ENCODE data around the gene FGB. TPM values are rescaled to one million over a fixed set of nuclear protein-coding genes. Genes with fewer than 3 reads are reported as not detected.
A peak's percentile ranks its signal among the peaks of the same experiment; 100 is the strongest.

FGB gene
- total and polyA plus RNA-seq, 2 of the 13 experiments (the other 11 are each of a cell fraction or from before 2014, with no cell fraction given), result 226 to 784 TPM

DNA sequence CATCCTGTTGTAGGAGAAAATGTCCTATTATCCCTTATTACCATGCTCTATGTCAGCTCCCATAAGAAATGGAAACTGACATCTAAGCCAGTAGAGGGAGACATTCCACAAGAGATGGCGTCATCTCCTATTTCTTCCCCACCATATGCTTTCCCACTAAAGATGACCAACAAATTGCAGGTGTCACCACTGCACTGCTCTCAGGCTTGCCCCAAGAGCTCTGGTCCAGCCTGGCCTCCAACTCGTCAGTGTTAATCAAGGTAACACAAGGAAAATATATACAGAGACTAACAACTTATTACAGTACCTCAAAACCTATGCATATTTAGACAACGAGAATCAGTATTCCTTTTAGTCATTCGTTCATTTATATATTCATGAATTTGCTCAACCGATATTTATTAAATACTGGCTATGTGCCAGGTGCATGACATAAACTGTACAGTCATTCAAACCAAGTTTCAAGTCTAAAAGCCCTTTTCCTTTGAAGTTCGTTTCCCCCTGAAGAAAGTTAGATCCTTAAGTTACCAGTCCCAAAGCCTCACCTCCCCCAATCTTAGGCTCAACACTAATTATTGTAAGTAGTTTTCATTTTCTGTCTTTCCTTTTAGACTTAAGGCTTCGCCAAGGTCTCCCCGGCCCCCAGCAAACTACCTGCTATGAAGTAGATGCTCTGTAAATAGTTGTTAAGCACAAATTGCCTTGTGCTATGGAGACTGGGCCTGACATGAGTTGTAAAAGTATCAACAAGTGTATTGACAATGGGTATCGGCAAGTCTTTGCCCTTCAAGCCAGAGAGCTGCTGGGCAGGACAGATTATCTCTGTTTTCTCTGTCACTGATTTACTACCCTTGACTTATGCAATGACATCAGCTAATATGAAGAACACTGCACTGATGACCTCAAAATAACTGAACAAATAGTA lies 3.1 kb upstream of the FGB start (continued):
- TF ChIP-seq, protein P1, sequence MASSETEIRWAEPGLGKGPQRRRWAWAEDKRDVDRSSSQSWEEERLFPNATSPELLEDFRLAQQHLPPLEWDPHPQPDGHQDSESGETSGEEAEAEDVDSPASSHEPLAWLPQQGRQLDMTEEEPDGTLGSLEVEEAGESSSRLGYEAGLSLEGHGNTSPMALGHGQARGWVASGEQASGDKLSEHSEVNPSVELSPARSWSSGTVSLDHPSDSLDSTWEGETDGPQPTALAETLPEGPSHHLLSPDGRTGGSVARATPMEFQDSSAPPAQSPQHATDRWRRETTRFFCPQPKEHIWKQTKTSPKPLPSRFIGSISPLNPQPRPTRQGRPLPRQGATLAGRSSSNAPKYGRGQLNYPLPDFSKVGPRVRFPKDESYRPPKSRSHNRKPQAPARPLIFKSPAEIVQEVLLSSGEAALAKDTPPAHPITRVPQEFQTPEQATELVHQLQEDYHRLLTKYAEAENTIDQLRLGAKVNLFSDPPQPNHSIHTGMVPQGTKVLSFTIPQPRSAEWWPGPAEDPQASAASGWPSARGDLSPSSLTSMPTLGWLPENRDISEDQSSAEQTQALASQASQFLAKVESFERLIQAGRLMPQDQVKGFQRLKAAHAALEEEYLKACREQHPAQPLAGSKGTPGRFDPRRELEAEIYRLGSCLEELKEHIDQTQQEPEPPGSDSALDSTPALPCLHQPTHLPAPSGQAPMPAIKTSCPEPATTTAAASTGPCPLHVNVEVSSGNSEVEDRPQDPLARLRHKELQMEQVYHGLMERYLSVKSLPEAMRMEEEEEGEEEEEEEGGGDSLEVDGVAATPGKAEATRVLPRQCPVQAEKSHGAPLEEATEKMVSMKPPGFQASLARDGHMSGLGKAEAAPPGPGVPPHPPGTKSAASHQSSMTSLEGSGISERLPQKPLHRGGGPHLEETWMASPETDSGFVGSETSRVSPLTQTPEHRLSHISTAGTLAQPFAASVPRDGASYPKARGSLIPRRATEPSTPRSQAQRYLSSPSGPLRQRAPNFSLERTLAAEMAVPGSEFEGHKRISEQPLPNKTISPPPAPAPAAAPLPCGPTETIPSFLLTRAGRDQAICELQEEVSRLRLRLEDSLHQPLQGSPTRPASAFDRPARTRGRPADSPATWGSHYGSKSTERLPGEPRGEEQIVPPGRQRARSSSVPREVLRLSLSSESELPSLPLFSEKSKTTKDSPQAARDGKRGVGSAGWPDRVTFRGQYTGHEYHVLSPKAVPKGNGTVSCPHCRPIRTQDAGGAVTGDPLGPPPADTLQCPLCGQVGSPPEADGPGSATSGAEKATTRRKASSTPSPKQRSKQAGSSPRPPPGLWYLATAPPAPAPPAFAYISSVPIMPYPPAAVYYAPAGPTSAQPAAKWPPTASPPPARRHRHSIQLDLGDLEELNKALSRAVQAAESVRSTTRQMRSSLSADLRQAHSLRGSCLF (CRISPR knock-in tag; IDR thresholded peaks at IDR 0.05; ENCODE audit: borderline replicate concordance), result no peak
- no peak for TF ChIP-seq ZBTB7A (CRISPR knock-in tag; IDR thresholded peaks at IDR 0.05)
- TF ChIP-seq ZNF121 (CRISPR knock-in tag; IDR thresholded peaks at IDR 0.05), result peak; percentile 64; the same call in 1 of the 2 replicates
- no peak for TF ChIP-seq IKZF1 (IDR thresholded peaks at IDR 0.05)
- TF ChIP-seq, protein P2, sequence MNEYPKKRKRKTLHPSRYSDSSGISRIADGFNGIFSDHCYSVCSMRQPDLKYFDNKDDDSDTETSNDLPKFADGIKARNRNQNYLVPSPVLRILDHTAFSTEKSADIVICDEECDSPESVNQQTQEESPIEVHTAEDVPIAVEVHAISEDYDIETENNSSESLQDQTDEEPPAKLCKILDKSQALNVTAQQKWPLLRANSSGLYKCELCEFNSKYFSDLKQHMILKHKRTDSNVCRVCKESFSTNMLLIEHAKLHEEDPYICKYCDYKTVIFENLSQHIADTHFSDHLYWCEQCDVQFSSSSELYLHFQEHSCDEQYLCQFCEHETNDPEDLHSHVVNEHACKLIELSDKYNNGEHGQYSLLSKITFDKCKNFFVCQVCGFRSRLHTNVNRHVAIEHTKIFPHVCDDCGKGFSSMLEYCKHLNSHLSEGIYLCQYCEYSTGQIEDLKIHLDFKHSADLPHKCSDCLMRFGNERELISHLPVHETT (CRISPR knock-in tag; conservative IDR thresholded peaks at IDR 0.05), result peak; percentile 50; the same call in 1 of the 2 replicates
- no peak for TF ChIP-seq SMAD9 (CRISPR knock-in tag; IDR thresholded peaks at IDR 0.05)
- no peak; the same call in 1 of the 2 replicates for TF ChIP-seq PRMT3 (CRISPR knock-in tag; IDR thresholded peaks at IDR 0.05; ENCODE audit: borderline replicate concordance, low read depth)
- TF ChIP-seq CCDC6 (CRISPR knock-in tag; IDR thresholded peaks at IDR 0.05), result no peak; the same call in 1 of the 2 replicates
- TF ChIP-seq ZNF30 (CRISPR knock-in tag; IDR thresholded peaks at IDR 0.05), result no peak
- no peak for TF ChIP-seq SMAD1 (CRISPR knock-in tag; IDR thresholded peaks at IDR 0.05; ENCODE audit: borderline replicate concordance, low read depth)
- TF ChIP-seq ZFP90 (CRISPR knock-in tag; IDR thresholded peaks at IDR 0.05; ENCODE audit: borderline replicate concordance), result no peak; the same call in 1 of the 2 replicates
- peak; percentile 70 for TF ChIP-seq FOXA1 (IDR thresholded peaks at IDR 0.05)
- TF ChIP-seq FOXA1 (CRISPR knock-in tag; IDR thresholded peaks at IDR 0.05), result peak; percentile 97
- 0 out of 2 replicates have a peak, but pooled peaks have one; percentile 29 for TF ChIP-seq IRX3 (CRISPR knock-in tag; IDR thresholded peaks at IDR 0.05; ENCODE audit: borderline replicate concordance, low read depth)
- peak; percentile 95 for TF ChIP-seq NR2F6 (IDR thresholded peaks at IDR 0.05)
- TF ChIP-seq NR2F6 (CRISPR knock-in tag; IDR thresholded peaks at IDR 0.05), result peak; percentile 97
- TF ChIP-seq TBX3 (IDR thresholded peaks at IDR 0.05; ENCODE audit: borderline replicate concordance), result peak; percentile 78
- TF ChIP-seq HOXA3 (CRISPR knock-in tag; IDR thresholded peaks at IDR 0.05), result peak; percentile 88
- no peak for TF ChIP-seq ZNF432 (CRISPR knock-in tag; IDR thresholded peaks at IDR 0.05; ENCODE audit: borderline replicate concordance)
- TF ChIP-seq, protein P3, sequence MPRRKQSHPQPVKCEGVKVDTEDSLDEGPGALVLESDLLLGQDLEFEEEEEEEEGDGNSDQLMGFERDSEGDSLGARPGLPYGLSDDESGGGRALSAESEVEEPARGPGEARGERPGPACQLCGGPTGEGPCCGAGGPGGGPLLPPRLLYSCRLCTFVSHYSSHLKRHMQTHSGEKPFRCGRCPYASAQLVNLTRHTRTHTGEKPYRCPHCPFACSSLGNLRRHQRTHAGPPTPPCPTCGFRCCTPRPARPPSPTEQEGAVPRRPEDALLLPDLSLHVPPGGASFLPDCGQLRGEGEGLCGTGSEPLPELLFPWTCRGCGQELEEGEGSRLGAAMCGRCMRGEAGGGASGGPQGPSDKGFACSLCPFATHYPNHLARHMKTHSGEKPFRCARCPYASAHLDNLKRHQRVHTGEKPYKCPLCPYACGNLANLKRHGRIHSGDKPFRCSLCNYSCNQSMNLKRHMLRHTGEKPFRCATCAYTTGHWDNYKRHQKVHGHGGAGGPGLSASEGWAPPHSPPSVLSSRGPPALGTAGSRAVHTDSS (CRISPR knock-in tag; conservative IDR thresholded peaks at IDR 0.05), result no peak
- no peak for TF ChIP-seq ADNP (CRISPR knock-in tag; IDR thresholded peaks at IDR 0.05)
- TF ChIP-seq CENPT (CRISPR knock-in tag; IDR thresholded peaks at IDR 0.05; ENCODE audit: low read depth), result no peak
- no peak for TF ChIP-seq ZNF558 (CRISPR knock-in tag; IDR thresholded peaks at IDR 0.05; ENCODE audit: borderline replicate concordance)
- TF ChIP-seq ZNF792 (CRISPR knock-in tag; IDR thresholded peaks at IDR 0.05), result peak; percentile 87
